Skeletal muscle satellite cell (primary cell): ENCODE results near the gene MRPL24.

ENCODE experiments used
- H3K27me3 ChIP-seq: 2 replicates; pipeline ENCODE4 v1.7.0; 2013; ENCODE audit warnings: low read length; ENCODE audit not compliant: control insufficient read depth, insufficient read depth
- H3K36me3 ChIP-seq: 2 replicates; pipeline ENCODE4 v1.7.0; 2013; ENCODE audit warnings: mild to moderate bottlenecking, control low read depth, low read length; ENCODE audit not compliant: insufficient read depth
- H3K4me1 ChIP-seq: 2 replicates; pipeline ENCODE4 v1.7.0; 2013; ENCODE audit warnings: low read length; ENCODE audit not compliant: control insufficient read depth, insufficient read depth
- H3K4me2 ChIP-seq: 2 replicates; pipeline ENCODE4 v1.7.0; 2013; ENCODE audit warnings: mild to moderate bottlenecking, low read length
- H3K4me3 ChIP-seq: 2 replicates; pipeline ENCODE4 v1.7.0; 2013; ENCODE audit warnings: low read length
- H3K9ac ChIP-seq: 2 replicates; pipeline ENCODE4 v1.7.0; 2013; ENCODE audit warnings: mild to moderate bottlenecking, low read depth, low read length, moderate library complexity
- H3K9me3 ChIP-seq: replicated peaks from 2 replicates; pipeline ENCODE4 v1.7.0; 2013; ENCODE audit warnings: mild to moderate bottlenecking, control low read depth, low read length

MRPL24 gene

DNA sequence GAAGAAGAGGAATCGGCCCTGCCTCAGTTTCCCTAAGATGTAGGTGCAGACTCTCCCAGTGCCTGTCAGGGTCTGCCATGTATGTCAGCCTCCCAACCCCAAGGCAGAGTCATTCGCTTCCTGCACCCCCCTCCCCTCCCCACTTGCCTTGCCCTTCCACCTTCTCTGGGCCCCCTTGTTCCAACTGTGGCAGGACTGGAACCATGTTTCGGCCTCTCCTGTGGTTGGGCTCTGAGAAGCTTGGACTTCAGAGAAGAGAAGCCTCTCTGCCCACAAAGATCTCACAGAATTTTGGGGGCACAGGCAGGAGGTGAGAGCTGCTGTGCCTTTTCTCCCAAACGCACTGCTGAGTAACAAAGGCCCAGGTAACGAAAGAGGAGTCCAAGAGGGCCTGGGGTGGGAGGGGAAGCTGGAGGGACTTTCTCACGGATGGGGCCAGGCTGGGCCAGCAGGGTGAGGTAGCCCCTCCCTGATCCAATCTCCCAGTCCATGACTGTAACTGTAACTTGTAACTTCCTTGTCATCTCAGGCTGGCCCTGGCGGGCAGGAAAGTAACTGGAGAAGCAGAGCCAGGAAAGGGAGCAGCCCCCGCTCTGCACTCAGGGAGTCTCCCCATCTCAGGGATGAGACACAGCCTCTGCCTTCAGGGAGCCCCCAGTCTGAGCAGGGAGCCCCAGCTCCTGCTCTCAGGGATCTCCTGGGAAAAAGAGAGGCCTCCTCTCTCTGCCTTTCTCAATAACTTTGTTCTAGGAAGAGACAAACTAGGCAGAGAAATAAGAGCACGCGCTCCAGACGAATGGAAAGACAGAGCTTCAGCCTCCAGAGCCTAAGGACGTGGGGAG lies 46.8 kb downstream of the MRPL24 start:
- H3K27me3 ChIP-seq: peaks cover 19% of the 10 kb centered on the region
- no peaks in the 10 kb centered on the region for H3K9me3 ChIP-seq
- no peak overlapping the region for H3K4me3 ChIP-seq
- H3K36me3 ChIP-seq: no peaks in the 10 kb centered on the region
- peaks cover 27% of the 10 kb centered on the region for H3K4me1 ChIP-seq
- no peak overlapping the region for H3K4me2 ChIP-seq
- no peak overlapping the region for H3K9ac ChIP-seq

DNA sequence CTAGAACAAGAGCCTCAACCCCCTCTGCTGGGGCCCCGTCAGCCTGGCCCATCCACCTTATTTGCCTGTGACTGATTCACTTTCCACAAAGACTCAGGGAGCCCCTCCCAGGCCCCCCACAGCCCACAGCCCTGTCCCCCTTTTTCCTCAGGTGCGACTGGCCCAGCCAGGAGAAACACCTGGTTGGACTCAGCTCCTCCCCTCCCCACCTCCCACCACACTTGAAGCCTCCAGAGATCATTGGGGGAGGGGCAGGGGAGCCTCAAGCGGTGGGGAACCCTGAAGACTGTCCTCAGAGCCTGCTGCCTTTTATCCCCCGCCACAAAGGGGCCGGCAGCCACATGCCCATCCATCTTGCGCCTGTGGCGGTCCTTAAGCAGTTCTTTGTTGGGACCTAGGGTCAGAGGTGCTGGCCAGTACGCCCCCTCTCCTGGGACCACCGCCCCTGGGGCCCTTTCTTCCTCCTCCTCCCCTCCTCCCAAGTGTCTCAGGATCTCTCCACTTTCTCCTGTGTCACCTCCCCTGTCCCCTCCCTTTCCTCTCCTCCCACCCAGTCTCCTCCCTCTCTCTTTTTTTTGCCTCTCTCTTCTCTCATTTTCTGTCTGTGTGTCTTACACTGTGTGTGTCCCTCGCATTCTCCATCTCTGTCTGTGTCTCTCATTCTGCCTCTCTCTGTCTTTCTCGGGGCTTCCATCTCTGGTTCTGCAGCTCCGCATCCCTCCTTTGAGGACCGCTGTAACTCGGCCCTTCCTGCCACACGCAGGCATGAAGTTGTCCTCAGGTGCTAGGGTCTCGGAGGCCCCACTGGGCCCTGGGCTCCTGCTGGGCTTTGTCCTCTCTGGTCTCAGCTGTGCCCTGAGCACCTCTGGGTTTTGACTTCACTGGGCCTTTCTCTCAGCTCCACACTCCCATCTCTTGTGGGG lies 47.7 kb downstream of the MRPL24 start:
- Histone ChIP-seq H3K27me3 (peaks cover 19% of the 10 kb centered on the region), H3K4me3 (no peak overlapping the region), H3K9me3 (no peaks in the 10 kb centered on the region), H3K36me3 (no peaks in the 10 kb centered on the region), H3K4me2 (no peak overlapping the region), H3K4me1 (peaks cover 27% of the 10 kb centered on the region), H3K9ac (no peak overlapping the region)

DNA sequence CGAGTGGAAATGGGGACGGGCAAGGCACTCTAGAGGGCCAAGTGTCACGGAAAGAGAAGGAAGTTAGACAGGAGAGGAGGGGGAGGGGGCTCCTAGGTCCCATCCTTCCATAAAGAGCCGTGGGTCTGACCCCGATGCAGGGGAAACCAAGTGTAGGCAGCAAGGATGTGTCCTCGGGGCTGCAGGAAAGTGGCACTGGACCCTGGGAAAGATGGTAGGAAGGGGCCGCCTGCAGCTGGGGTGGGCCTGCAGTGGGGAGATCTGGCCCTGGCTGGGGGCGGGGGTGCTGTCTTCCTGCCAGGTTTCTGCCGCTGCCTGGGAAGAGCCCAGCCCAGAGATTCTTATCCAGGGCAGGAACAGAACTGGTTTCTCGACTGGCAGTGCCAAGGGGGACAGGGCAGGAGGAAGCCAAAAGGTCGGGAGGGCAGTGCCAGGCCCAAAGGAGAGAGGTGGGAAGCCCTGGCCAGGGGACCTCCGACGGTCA lies 48.4 kb downstream of the MRPL24 start:
- H3K27me3 ChIP-seq: peaks cover 14% of the 10 kb centered on the region

DNA sequence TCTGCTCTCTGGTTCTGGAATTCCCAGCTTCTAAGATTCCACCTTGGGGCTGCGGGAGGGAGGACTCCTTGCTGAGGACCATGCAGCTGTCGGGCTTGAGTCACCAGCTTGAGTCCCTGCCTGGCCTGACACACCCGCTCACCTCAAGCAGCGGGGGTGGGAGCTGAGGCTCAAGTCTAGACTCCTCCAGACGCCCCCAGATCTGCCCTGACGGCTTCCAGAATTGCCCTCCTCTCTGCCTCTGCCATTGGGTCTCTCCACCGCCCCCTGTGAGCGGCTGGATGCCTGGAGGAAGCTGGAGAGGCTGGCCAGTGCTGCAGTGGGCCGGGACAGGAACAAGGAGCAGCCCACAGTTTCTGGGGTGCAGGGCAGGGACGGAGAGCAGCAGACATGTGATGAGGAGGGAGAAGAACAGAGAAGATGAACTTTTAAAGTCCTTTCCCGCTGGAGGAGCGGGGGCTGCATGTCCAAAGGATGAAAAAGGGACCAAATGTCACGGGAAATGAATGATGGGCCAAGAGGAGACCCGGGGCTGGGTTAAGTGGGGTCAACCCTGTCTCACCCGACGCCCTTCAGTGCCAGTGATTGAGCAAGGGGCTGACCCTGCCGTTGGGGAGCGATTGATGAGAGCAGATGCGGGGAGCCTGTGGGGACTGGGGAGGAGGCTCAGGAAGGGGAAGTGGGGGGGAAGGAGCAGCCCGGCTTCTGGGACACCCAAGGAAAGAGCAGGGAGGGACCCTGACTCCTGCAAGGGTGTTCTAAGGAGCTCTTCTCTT lies 49.0 kb downstream of the MRPL24 start:
- no peaks in the 10 kb centered on the region for H3K9me3 ChIP-seq
- no peak overlapping the region for H3K4me3 ChIP-seq
- H3K27me3 ChIP-seq: peaks cover 8% of the 10 kb centered on the region
- H3K36me3 ChIP-seq: no peaks in the 10 kb centered on the region
- peaks cover 27% of the 10 kb centered on the region for H3K4me1 ChIP-seq
- H3K4me2 ChIP-seq: peak overlapping the region; percentile 39
- no peak overlapping the region for H3K9ac ChIP-seq

More for the DNA sequence above, 48.4 kb downstream of the MRPL24 start:
- H3K9ac ChIP-seq: no peak overlapping the region
- no peak overlapping the region for H3K4me2 ChIP-seq
- peaks cover 27% of the 10 kb centered on the region for H3K4me1 ChIP-seq
- no peaks in the 10 kb centered on the region for H3K36me3 ChIP-seq
- no peaks in the 10 kb centered on the region for H3K9me3 ChIP-seq
- H3K4me3 ChIP-seq: no peak overlapping the region

DNA sequence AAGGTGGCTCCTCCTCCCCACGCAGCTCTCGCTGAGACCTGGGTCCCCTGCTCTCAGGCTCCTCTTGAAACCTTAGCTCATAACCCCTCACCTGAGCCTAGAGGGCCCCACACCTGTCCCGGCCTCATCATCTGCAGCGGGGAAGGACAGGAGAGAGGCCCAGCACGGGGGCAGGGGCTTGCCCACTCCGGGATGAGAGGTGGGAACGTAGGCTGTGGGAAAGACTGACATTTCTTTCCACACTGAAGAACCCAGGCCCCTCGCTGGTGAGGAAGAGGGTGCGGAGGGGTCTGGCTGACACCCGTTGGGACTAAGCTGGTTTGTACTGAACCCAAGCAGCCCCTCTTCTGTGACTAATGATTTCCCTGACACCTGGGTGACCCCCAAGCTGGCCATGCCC lies 49.7 kb downstream of the MRPL24 start:
- Histone ChIP-seq H3K36me3 (no peaks in the 10 kb centered on the region), H3K4me1 (peaks cover 30% of the 10 kb centered on the region), H3K4me2 (no peak overlapping the region), H3K9ac (no peak overlapping the region), H3K27me3 (peaks cover 7% of the 10 kb centered on the region), H3K9me3 (no peaks in the 10 kb centered on the region), H3K4me3 (no peak overlapping the region)

DNA sequence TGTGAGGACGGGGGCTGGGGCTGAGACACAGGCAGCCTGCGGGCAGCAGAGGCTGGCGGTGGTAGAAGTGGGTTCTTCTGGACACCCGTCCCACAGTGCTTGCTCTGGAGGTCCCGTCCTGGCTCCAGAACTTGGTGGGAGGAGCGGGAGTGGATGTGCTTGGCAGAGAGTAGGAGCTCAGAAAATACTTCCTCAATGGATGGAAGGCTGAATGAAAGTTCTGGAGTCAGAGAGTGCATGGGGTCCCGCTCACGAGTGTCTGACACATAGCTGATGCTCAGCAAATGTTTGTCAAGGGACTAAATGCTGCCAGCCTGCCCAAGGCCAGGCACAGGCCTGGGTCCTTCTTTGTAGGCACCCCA lies 50.2 kb downstream of the MRPL24 start:
- Histone ChIP-seq H3K4me1 (peaks cover 30% of the 10 kb centered on the region), H3K27me3 (peaks cover 7% of the 10 kb centered on the region), H3K4me3 (no peak overlapping the region), H3K9ac (no peak overlapping the region), H3K36me3 (no peaks in the 10 kb centered on the region), H3K4me2 (no peak overlapping the region), H3K9me3 (no peaks in the 10 kb centered on the region)

DNA sequence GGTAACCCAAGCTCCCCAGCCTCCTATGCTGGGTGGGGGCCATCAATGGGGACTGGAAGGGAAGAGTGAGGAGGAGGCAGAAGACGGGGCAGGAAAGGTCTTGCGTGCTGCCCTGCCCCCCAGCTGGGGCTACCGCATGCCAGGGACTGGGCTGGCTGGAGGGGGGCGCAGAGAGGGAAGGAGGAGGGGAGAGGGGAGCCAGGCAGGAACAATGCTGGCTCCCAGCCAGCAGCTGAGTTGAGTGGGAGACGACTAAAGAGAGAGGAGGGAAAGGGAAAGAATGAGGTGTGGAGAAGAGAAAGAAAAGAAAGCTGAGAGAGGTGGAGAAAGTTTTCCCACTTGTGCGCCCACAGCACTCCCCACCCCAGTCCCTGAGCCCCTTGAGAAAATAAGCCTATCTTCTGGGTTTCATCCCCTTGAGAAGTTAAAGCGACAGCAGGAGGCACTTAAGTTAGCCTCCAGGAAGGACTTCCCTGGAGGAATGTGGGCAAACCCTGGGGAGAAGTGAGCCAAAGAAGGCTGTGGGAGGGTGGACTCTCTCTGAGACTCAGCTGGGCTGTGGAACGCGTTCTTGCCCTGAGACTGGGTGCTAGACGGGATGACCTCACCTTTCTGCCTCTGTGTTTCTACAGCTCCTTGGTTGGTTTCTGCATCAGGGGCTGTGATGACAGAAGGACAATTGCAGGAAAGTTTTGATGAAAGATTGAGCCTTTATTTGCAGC lies 50.8 kb downstream of the MRPL24 start:
- H3K4me1 ChIP-seq: peaks cover 30% of the 10 kb centered on the region
- H3K36me3 ChIP-seq: no peaks in the 10 kb centered on the region
- peaks cover 7% of the 10 kb centered on the region for H3K27me3 ChIP-seq
- H3K4me2 ChIP-seq: peak overlapping the region; percentile 80
- H3K4me3 ChIP-seq: peak overlapping the region; percentile 25
- H3K9ac ChIP-seq: no peak overlapping the region
- H3K9me3 ChIP-seq: no peaks in the 10 kb centered on the region

DNA sequence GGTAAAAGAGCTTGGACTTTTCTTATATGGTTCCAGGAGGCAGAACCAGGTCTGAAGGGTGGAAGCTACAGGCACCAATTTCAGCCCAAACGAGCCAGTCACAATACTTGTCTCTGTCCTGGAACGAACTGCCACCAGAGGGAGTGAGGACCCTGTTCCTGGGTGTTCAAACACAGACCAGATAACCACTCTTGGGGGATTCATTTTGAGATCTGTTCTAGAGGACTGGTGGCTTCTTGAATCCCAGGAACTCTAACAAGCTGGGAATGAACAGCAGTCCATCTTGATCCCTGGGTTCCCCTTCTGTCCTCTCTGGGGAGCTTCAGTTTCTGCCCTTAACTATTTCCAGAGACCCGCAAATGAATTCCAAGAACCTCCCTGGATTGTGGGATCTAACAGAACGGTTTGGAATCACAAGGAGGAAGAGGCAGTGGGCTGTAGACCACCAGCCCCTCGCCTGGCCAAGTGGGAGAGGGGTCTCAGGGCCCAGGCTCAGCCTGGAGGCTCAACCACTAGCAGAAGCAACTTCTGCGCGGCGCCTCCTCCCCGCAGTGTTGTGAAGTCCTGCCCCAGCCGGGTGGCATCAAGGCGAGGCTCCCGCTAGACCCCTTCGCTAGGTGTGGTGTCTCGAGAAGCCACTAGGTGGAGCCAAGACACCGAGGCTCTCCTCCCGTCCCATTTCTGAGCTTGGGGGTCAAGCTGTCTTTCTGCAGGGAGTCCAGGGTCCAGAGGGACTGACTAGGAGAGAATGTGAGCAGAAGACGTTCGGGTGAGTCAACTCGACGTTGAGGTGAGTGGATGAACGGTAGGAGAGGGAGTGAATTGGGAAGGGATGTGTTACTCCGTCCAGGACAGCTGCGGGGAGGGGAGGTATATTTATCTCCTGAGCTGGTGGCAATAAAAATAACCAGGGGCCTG lies 51.6 kb downstream of the MRPL24 start:
- H3K4me2 ChIP-seq: peak overlapping the region; percentile 80
- no peaks in the 10 kb centered on the region for H3K9me3 ChIP-seq
- H3K27me3 ChIP-seq: peaks cover 7% of the 10 kb centered on the region
- H3K9ac ChIP-seq: peak overlapping the region; percentile 4
- peaks cover 38% of the 10 kb centered on the region for H3K4me1 ChIP-seq
- H3K4me3 ChIP-seq: peak overlapping the region; percentile 52
- no peaks in the 10 kb centered on the region for H3K36me3 ChIP-seq
